Transverse colon (tissue), 4 donors: ENCODE results near the gene ALDOA. TPM values are rescaled to one million over a fixed set of nuclear protein-coding genes. Genes with fewer than 3 reads are reported as not detected.

Source experiments
- DNase-seq: peaks from one replicate; pipeline ENCODE4 v3.0.0-alpha.2; 2019
- H3K27ac ChIP-seq, 4 donors: fragments of 200-600 bp; sonication (generic); 2 replicates each; pipeline ENCODE4 v1.5.1; 2016 to 2018; ENCODE audit warnings: inconsistent platforms in 4 of 4
- H3K27me3 ChIP-seq: fragments of 200-600 bp; sonication (generic); 2 replicates; pipeline ENCODE4 v1.5.1; 2017; ENCODE audit warnings: inconsistent platforms
- H3K36me3 ChIP-seq, 4 donors: fragments of 200-600 bp; sonication (generic); 2 replicates each; pipeline ENCODE4 v1.5.1; 2017 to 2019; ENCODE audit warnings: inconsistent platforms in 4 of 4
- H3K4me1 ChIP-seq, 4 donors: fragments of 200-600 bp; sonication (generic); 2 replicates each; pipeline ENCODE4 v1.5.1; 2017 to 2020; ENCODE audit warnings: inconsistent platforms in 4 of 4
- H3K4me3 ChIP-seq, 4 donors: fragments of 200-600 bp; sonication (generic); 1 replicate in 1 of 4; 2 replicates in 3 of 4; pipeline versions ENCODE4 v1.5.1 to v1.6.1; 2017 to 2019; ENCODE audit warnings: inconsistent platforms in 4 of 4
- H3K9me3 ChIP-seq, 2 donors: fragments of 200-600 bp; sonication (generic); 2 replicates each; pipeline ENCODE4 v1.5.1; 2017 to 2019; ENCODE audit warnings: inconsistent platforms in 2 of 2
- CTCF ChIP-seq, 5 experiments: fragments of 200-600 bp in 3 of 5; fragments of 450-650 bp in 2 of 5; sonication (generic) in 3 of 5; IDR thresholded peaks; 1 replicate in 2 of 5; 2 replicates in 3 of 5; pipeline ENCODE4 v1.5.1; 2016 to 2017; ENCODE audit warnings: antibody characterized with exemption in 5 of 5, inconsistent platforms in 3 of 5, mild to moderate bottlenecking in 2 of 5, moderate library complexity in 1 of 5
- EP300 ChIP-seq: sonication (generic); formaldehyde crosslinking; IDR thresholded peaks from one replicate; pipeline ENCODE4 v1.6.1; 2017; ENCODE audit warnings: antibody characterized with exemption, low read depth
- POLR2A ChIP-seq: fragments of 450-650 bp; IDR thresholded peaks from one replicate; pipeline ENCODE4 v1.6.1; 2016; ENCODE audit warnings: antibody characterized with exemption, mild to moderate bottlenecking, moderate library complexity
- POLR2AphosphoS5 ChIP-seq, 3 donors: sonication (generic); formaldehyde crosslinking; IDR thresholded peaks; one replicate each; pipeline ENCODE4 v1.6.1; 2016; ENCODE audit warnings: antibody characterized with exemption in 3 of 3
- WGBS, 2 donors: methylation state at CpG; one replicate each; pipeline ENCODE4 v1.1.5; 2018; ENCODE audit warnings: low coverage in 1 of 2; 5-methylcytosine and 5-hydroxymethylcytosine counted together
- in situ Hi-C, 4 donors: fragments of 200-750 bp; cut with MboI; loops; one replicate each; pipeline versions ENCODE4 v1.15.0 to v1.15.1; 2017; ENCODE audit warnings: low sequenced_read_pairs in 3 of 4, low pct_ligation_motif_present in 1 of 4, low pct_unique_long_range_greater_than_20kb in 1 of 4
- intact Hi-C: fragments of 100-400 bp; cut with DNase I; formaldehyde crosslinking; loops from one replicate; pipeline ENCODE4 v1.15.1; 2023; ENCODE audit warnings: low total_unique reads
- total RNA-seq, 4 donors: library from RNA; depleted of rRNA; stranded (reverse); fragments of >200 nt; gene quantifications; one replicate each; pipeline ENCODE4 v1.1.0, GENCODE V29; 2016

The ALDOA gene
- total RNA-seq, 4 donors from 2014 or later: 778 to 1,392 (median 1,174) TPM

DNA sequence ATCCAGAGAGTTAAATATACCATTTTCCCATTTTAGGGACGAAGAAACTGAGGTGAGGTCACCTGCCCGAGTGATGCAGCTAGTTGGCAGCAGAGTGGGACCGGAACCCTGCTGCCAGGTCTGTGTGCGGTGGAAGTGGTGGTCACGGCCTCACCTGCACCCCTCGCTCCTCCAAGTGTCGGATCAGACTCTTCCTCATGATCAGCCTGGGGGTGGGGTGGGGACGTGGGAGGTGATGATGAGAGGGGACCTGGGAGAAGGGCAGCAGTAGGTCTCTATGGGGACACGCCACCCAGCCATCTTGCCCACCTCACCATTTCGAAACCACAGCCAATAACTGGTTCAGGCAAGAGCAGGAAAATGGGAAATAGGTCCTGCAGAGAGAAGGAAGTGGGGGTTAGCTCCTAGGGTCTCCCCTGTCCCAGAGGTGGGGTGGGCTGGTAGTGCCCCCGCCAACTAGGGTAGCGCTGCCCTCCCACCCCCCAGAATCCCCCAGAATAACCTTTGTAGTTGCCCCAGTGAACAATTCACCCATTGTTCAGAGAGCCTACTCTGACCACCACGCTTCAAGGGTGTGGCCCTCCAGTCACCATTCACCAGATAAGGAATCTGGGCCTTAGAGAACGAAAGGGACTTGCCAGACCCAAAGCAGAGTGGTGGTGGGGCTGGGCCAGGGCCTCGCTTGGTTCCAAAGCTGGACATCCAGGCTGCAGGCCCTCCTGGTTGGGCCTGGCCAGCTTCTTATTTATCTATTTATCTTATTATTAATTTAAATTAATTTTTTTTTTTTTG lies 42.7 kb downstream of the ALDOA start:
- TF ChIP-seq EP300 (no peak), CTCF (IDR thresholded peaks at IDR 0.05) (no peak), POLR2AphosphoS5 (IDR thresholded peaks at IDR 0.05) (no peak), POLR2A (no peak)
- intact Hi-C loops (no loop called here), in situ Hi-C loops (loop anchor here in 2 of 4 donors (25.0 kb wide), 1 partner anchor 304 kb away; the partner anchor contains the start of gene ZNF771 (in 2 of the 2))
- no peaks in the 10 kb centered on the region for H3K27me3 ChIP-seq
- no peak overlapping the region for H3K4me3 ChIP-seq
- peaks cover 0 to 27% (median 6%) of the 10 kb centered on the region in 4 donors for H3K36me3 ChIP-seq
- no peaks in the 10 kb centered on the region for H3K9me3 ChIP-seq
- DNase-seq: no peak
- no peak overlapping the region for H3K27ac ChIP-seq
- peaks cover 3 to 5% (median 4%) of the 10 kb centered on the region in 4 donors for H3K4me1 ChIP-seq
- WGBS, 2 donors: 86 to 88% methylated on average over 2 to 14 of the region's 15 CpGs

GRCh38 chr16:30110661-30111060 lies 45.1 kb downstream of the ALDOA start:
- DNase-seq: no peak
- no peaks in the 10 kb centered on the region for H3K27me3 ChIP-seq
- WGBS, 2 donors: 57 to 100% methylated on average over 1 to 7 of the region's 7 CpGs
- H3K4me1 ChIP-seq: peaks cover 21 to 26% (median 23%) of the 10 kb centered on the region in 4 donors
- H3K9me3 ChIP-seq: no peaks in the 10 kb centered on the region
- intact Hi-C loops (loop anchor here (10.0 kb wide), 1 partner anchor 74 kb away; the partner anchor contains the start of gene CORO1A), in situ Hi-C loops (loop anchor here in 2 of 4 donors (25.0 kb wide), 1 partner anchor 302 kb away; the partner anchor contains the start of gene ZNF771 (in 2 of the 2))
- peaks cover 0 to 20% (median 6%) of the 10 kb centered on the region in 4 donors for H3K36me3 ChIP-seq
- TF ChIP-seq POLR2A (no peak), POLR2AphosphoS5 (IDR thresholded peaks at IDR 0.05) (no peak), CTCF (IDR thresholded peaks at IDR 0.05) (no peak), EP300 (no peak)
- H3K4me3 ChIP-seq: no peak overlapping the region
- H3K27ac ChIP-seq: no peak overlapping the region

DNA sequence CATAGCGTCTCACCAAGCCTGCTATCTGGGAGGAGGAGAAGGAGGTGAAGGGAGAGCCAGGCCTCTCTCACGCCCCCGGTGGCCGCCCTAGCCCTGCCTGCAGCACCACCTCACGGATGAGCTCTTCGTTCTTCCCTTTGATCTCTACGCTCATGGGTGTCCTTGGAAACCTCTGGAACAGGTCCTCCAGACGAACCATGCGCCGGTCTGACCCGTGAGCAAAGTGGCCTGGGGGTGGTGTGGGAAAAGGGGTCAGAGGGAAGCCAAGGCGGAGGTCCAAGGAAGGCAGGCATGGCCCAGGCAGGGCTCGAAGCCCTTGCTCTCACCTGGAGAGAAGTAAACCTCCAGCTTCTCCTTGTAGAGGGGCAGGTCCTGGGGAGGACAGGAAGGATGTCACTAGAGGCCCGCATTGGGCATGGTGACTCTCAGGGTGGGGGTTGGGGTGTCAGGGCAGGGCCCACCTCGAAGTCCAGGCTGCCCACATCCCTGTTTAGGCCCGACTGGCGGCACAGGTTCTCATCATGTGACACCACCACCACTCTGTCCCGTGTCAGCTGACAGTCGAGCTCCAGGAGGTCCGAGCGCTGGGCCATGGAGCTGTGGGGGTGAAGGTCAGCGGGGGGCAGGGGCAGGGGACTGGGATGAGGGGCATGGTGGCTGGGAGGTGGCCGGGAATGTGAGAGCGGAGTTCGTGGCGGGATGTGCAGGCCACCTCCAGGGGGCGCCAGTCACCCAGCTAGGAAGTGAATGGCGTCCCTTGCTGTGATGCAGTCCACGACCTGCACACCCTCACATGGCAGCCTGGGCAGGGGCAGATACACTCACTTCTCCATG lies 46.9 kb downstream of the ALDOA start:
- no peak overlapping the region for H3K4me3 ChIP-seq
- H3K27me3 ChIP-seq: no peaks in the 10 kb centered on the region
- peak; percentile 84 for DNase-seq
- WGBS, 2 donors: 75 to 83% methylated on average over 2 to 29 of the region's 29 CpGs
- TF ChIP-seq EP300 (no peak), POLR2AphosphoS5 (IDR thresholded peaks at IDR 0.05) (peak in 1 of 3 donors; percentile 29), CTCF (IDR thresholded peaks at IDR 0.05) (peak; percentile 67 to 88 (median 78)), POLR2A (no peak)
- H3K36me3 ChIP-seq: peaks cover 0 to 21% (median 10%) of the 10 kb centered on the region in 4 donors
- intact Hi-C loops: loop anchor here (10.0 kb wide), 1 partner anchor 72 kb away; the partner anchor contains the start of gene CORO1A
- peaks cover 28 to 42% (median 33%) of the 10 kb centered on the region in 4 donors for H3K4me1 ChIP-seq
- no peaks in the 10 kb centered on the region for H3K9me3 ChIP-seq
- in situ Hi-C loops: loop anchor here in 2 of 4 donors (25.0 kb wide), 1 partner anchor 300 kb away; the partner anchor contains the start of gene ZNF771 (in 2 of the 2)
- H3K27ac ChIP-seq: peak overlapping the region; percentile 81 to 98 (median 88)
